Inferior parietal cortex (tissue), 1 donor: ENCODE measurements around the gene DNAJC21.
A peak's percentile ranks its signal among the peaks of the same experiment; 100 is the strongest.

ENCODE experiments used
- DNase-seq: peaks from one replicate; pipeline ENCODE4 v3.0.0-alpha.2; 2016; ENCODE audit errors: extremely low spot score

The DNAJC21 gene

GRCh38 chr5:34977934-34978613 lies 48.7 kb downstream of the DNAJC21 start:
- no peak for DNase-seq

GRCh38 chr5:34978681-34979080 lies 49.3 kb downstream of the DNAJC21 start:
- DNase-seq = no peak

GRCh38 chr5:34982823-34983222 lies 53.5 kb downstream of the DNAJC21 start:
- DNase-seq = no peak

DNA sequence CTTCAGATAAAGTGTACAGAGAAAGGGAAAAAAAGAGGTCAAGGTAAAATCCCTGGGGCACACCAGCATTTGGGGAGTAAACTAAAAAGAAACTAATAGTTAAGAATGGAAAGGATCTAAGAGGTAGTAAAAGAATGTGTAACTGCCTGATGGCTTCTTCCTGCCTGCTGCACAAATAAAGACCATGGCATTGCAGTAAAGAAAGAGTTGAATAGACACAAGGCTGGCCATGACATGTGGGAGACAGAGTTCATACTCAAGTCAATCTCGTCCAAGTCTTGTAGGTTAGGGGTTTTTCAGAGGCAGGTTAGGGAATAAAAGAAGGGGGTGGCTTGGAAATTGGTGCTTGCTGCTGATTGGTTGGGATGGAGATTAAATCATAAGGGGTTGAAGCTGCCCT lies 57.6 kb downstream of the DNAJC21 start:
- no peak for DNase-seq

DNA sequence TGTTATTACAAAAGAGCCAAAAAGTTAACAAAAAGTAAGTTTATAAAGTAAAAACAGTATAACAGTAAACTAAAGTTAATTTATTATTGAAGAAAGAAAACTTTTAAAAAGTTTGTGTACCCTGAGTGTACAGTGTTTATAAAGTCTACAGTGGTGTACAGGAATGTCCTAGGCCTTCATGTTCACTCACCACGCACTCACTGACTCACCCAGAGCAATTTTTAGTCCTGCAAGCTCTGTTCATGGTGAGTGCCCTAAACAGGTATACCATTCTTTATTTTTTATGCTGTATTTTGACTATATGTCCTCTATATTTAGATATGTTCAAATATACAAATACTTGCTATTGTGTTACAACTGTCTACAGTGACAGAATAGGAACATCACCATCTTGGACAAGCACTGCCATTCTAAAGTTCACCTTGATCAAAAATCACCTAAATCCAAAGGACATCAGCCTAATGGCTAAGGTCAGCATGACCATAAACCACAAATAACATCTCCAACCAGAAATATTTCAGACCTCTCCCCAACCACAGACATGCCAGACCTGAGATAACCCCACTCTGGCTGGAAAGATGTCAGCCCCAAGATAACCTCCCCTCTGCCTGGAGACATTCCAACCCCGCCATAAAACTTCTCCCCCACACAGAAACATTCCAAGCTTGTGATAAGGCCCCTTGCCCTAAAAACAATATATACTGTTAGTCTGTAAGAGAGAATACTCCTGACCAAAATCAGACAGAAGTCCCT lies 62.3 kb downstream of the DNAJC21 start:
- no peak for DNase-seq

GRCh38 chr5:34993951-34994350 lies 64.6 kb downstream of the DNAJC21 start:
- DNase-seq = no peak

- no peak for DNase-seq
These were observed 66.9 kb downstream of the DNAJC21 start for GRCh38 chr5:34996261-34996660.

DNA sequence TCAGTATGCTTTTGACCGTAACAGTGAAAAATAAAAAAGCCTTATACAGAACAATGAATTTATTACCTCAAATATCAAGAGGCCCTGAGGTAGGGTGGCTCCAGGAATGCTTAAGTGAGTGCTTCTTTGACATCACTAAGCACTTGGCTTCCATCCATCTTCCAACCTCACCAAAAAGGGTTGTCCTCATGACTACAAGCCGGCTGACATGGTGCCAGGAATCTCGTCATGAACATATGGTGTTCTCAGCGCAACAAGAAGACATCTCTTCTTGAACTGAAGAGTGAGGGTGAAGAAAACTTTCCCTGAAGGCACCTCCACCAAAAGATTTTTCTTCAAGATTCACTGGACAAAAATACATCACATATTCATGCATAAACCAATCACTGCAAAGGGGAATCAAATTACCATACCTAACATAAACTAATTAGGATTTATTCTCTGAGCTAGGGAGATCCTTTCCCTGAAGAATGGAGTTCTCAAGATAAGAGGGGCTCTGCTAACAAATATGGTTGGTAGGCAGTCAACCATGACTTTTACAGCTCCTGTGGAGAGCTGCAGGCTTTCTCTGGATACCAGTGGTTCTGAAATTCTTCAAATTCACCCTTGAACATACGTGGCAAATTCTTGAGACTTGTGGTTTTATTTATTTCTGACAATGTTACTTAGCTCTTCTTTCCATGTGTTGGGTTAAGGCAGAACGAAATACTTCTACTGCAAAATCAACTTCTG lies 68.9 kb downstream of the DNAJC21 start:
- DNase-seq = peak; percentile 42

- no peak for DNase-seq
These were observed 72.5 kb downstream of the DNAJC21 start for GRCh38 chr5:35001842-35002241.

DNA sequence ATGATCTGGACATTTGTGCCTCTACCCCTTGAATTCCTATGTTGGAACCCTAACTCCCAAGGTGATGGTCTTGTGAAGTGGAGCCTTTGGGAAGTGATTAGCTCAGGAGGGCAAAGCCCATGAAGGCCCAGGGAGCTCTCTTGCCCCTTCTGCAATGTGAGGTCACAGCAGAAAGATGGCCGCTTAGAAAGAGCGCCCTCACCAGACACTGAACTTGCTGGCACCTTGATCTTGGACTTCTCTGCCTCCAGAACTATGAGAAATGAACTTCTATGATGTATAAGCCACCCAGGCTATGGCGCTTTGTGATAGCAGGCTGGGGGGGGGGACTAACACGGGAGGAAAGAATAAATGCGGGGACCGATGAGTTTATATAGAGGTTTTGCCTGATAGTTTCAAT lies 73.1 kb downstream of the DNAJC21 start:
- no peak for DNase-seq

DNA sequence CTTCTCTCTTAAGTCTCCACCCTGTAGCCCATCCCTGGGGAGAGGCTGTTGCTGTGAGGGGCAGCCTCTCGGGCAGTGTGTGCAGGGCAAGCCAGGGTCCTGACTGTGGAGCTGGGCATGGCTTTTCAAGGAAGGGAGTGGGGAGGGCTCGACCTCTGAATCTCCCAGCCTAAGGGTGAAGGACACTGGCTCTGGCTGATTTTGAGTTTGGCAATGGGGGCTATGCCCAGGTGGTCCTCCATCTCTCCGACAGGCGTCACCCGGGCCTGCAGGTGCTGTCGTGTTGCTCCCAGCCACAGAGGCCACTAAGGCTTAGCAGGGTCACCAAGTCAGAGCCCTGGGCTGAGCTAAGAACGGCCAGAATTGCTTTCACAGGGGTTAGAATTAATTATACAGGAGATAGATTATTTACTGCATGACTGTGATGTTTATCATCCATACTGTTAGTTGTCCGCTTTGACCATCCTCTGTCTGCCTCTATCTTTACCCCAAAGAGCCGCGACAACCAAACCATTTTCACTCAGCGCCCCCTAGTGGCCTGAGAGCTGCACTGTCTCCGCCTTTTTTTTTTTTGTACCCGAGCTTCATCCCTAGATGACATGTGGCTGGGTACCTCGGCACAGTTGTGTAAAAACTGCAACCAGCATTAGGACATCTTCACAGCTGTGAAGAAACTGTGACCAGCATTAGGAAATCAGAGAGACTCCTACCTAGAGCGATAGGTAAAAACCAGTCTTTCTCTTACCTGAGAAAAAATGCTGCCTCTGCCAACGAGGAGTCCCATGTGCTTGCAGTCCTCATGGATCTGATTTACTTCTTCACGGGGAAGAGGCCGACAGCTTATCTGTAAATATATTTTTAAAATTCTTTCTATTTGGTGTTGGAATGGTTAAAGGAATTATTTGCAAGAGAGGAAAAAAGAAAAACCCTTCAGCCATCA lies 73.9 kb downstream of the DNAJC21 start:
- DNase-seq = peak; percentile 91

- DNase-seq = no peak
These were observed 74.8 kb downstream of the DNAJC21 start for GRCh38 chr5:35004200-35004599.

- no peak for DNase-seq
These were observed 75.4 kb downstream of the DNAJC21 start for GRCh38 chr5:35004771-35005170.
